H9 (cell line): ENCODE data around the gene EHD3. TPM values are rescaled to one million over a fixed set of nuclear protein-coding genes. Genes with fewer than 3 reads are reported as not detected.

ENCODE experiments used
- DNase-seq: peaks from one replicate; pipeline ENCODE4 v3.0.0-alpha.2; 2017
- H2AFZ ChIP-seq: one replicate; pipeline ENCODE4 v1.6.1; 2013; ENCODE audit warnings: mild to moderate bottlenecking, low read length, control low read depth, moderate library complexity
- H2AK5ac ChIP-seq: 2 replicates; pipeline ENCODE4 v1.6.1; 2013; ENCODE audit warnings: low read length, control low read depth, mixed read lengths; ENCODE audit not compliant: insufficient read length
- H2BK120ac ChIP-seq: one replicate; pipeline ENCODE4 v1.6.1; 2013; ENCODE audit warnings: low read depth, mild to moderate bottlenecking, low read length, control low read depth, inconsistent platforms; ENCODE audit not compliant: poor library complexity, severe bottlenecking
- H2BK12ac ChIP-seq: 2 replicates; pipeline ENCODE4 v1.6.1; 2013; ENCODE audit warnings: low read length, control low read depth, mixed read lengths, low read depth; ENCODE audit not compliant: insufficient read length
- H2BK15ac ChIP-seq: 2 replicates; pipeline ENCODE4 v1.6.1; 2013; ENCODE audit warnings: low read depth, low read length, control low read depth
- H2BK20ac ChIP-seq: one replicate; pipeline ENCODE4 v1.6.1; 2013; ENCODE audit warnings: low read depth, mild to moderate bottlenecking, low read length, control low read depth, inconsistent platforms; ENCODE audit not compliant: poor library complexity, severe bottlenecking
- H2BK5ac ChIP-seq: 2 replicates; pipeline ENCODE4 v1.6.1; 2013; ENCODE audit warnings: low read length, control low read depth, mixed read lengths; ENCODE audit not compliant: insufficient read length
- H3K14ac ChIP-seq: 2 replicates; pipeline ENCODE4 v1.6.1; 2013; ENCODE audit warnings: low read length, control low read depth; ENCODE audit not compliant: insufficient read depth
- H3K18ac ChIP-seq: 2 replicates; pipeline ENCODE4 v1.6.1; 2013; ENCODE audit warnings: low read depth, mild to moderate bottlenecking, mixed read lengths, low read length, control low read depth; ENCODE audit not compliant: insufficient read length
- H3K23ac ChIP-seq: 2 replicates; pipeline ENCODE4 v1.6.1; 2013; ENCODE audit warnings: low read length, control low read depth, mixed read lengths, low read depth; ENCODE audit not compliant: insufficient read length
- H3K23me2 ChIP-seq: 2 replicates; pipeline ENCODE4 v1.6.1; 2013; ENCODE audit warnings: low read depth, mild to moderate bottlenecking, mixed read lengths, low read length, control low read depth; ENCODE audit not compliant: insufficient read length, poor library complexity, severe bottlenecking
- H3K27ac ChIP-seq: 2 replicates; pipeline ENCODE4 v1.5.1; 2013; ENCODE audit warnings: low read length, control low read depth, mixed read lengths, low read depth; ENCODE audit not compliant: insufficient read length
- H3K27me3 ChIP-seq: 2 replicates; pipeline ENCODE4 v1.6.1; 2013; ENCODE audit warnings: low read length, control low read depth, inconsistent platforms; ENCODE audit not compliant: insufficient read depth
- H3K4ac ChIP-seq: 2 replicates; pipeline ENCODE4 v1.6.1; 2013; ENCODE audit warnings: low read depth, mild to moderate bottlenecking, control low read depth, inconsistent platforms, low read length, moderate library complexity
- H3K4me1 ChIP-seq: 2 replicates; pipeline ENCODE4 v1.6.1; 2013; ENCODE audit warnings: low read length, control low read depth, inconsistent platforms; ENCODE audit not compliant: insufficient read depth
- H3K4me2 ChIP-seq: 2 replicates; pipeline ENCODE4 v1.6.1; 2013; ENCODE audit warnings: low read length, control low read depth, mixed read lengths; ENCODE audit not compliant: insufficient read length, insufficient read depth
- H3K56ac ChIP-seq: 2 replicates; pipeline ENCODE4 v1.6.1; 2013; ENCODE audit warnings: low read depth, mild to moderate bottlenecking, mixed read lengths, low read length, control low read depth; ENCODE audit not compliant: insufficient read length
- H3K79me1 ChIP-seq: 2 replicates; pipeline ENCODE4 v1.6.1; 2013; ENCODE audit warnings: low read depth, mild to moderate bottlenecking, moderate library complexity, low read length, control low read depth, inconsistent platforms; ENCODE audit not compliant: insufficient read depth, poor library complexity, severe bottlenecking
- H3K79me2 ChIP-seq: 2 replicates; pipeline ENCODE4 v1.6.1; 2013; ENCODE audit warnings: low read length, control low read depth, inconsistent platforms; ENCODE audit not compliant: insufficient read depth
- H3K9ac ChIP-seq: 2 replicates; pipeline ENCODE4 v1.6.1; 2013; ENCODE audit warnings: low read length, control low read depth, mixed read lengths; ENCODE audit not compliant: insufficient read length; ENCODE audit errors: extremely low read depth
- H3K9me3 ChIP-seq: one replicate; pipeline ENCODE4 v1.6.1; 2013; ENCODE audit warnings: low read depth, low read length, inconsistent platforms; ENCODE audit not compliant: control insufficient read depth
- H3T11ph ChIP-seq: one replicate; pipeline ENCODE4 v1.6.1; 2013; ENCODE audit warnings: mild to moderate bottlenecking, low read length, control low read depth, inconsistent platforms
- H4K20me1 ChIP-seq: one replicate; pipeline ENCODE4 v1.6.1; 2013; ENCODE audit not compliant: control insufficient read depth, insufficient read length, insufficient read depth
- H4K5ac ChIP-seq: 2 replicates; pipeline ENCODE4 v1.6.1; 2013; ENCODE audit warnings: low read depth, mild to moderate bottlenecking, mixed read lengths, low read length, control low read depth; ENCODE audit not compliant: insufficient read length
- H4K8ac ChIP-seq: replicated peaks from 2 replicates; pipeline ENCODE4 v1.6.1; 2013; ENCODE audit warnings: low read length, control low read depth, mixed read lengths, low read depth; ENCODE audit not compliant: insufficient read length
- H4K91ac ChIP-seq: 2 replicates; pipeline ENCODE4 v1.6.1; 2013; ENCODE audit warnings: low read depth, mild to moderate bottlenecking, moderate library complexity, mixed read lengths, low read length, control low read depth; ENCODE audit not compliant: insufficient read length
- H3K27ac Mint-ChIP-seq, 3 experiments: 2 replicates in 2 of 3; 3 replicates in 1 of 3; pipeline ENCODE4 v1.8.0; 2020 to 2021; ENCODE audit warnings: mixed read lengths in 3 of 3, mild to moderate bottlenecking in 1 of 3, moderate library complexity in 1 of 3
- H3K27me3 Mint-ChIP-seq: 2 replicates; pipeline ENCODE4 v1.8.0; 2021; ENCODE audit warnings: low read depth, mild to moderate bottlenecking, moderate library complexity, mixed read lengths
- H3K36me3 Mint-ChIP-seq, 3 experiments: 2 replicates in 2 of 3; 3 replicates in 1 of 3; pipeline ENCODE4 v1.8.0; 2020 to 2021; ENCODE audit warnings: low read depth in 3 of 3, mixed read lengths in 3 of 3; ENCODE audit not compliant: insufficient read depth in 1 of 3
- H3K4me1 Mint-ChIP-seq, 2 experiments: 2 replicates each; pipeline ENCODE4 v1.8.0; 2020; ENCODE audit warnings: mixed read lengths in 2 of 2
- H3K4me3 Mint-ChIP-seq, 2 experiments: 2 replicates in 1 of 2; 3 replicates in 1 of 2; pipeline ENCODE4 v1.8.0; 2020 to 2021; ENCODE audit warnings: mild to moderate bottlenecking in 2 of 2, mixed read lengths in 2 of 2, moderate library complexity in 1 of 2
- H3K9me3 Mint-ChIP-seq, 2 experiments: 2 replicates in 1 of 2; 3 replicates in 1 of 2; pipeline ENCODE4 v1.8.0; 2020; ENCODE audit warnings: mild to moderate bottlenecking in 2 of 2, mixed read lengths in 2 of 2, moderate library complexity in 1 of 2
- CTCF ChIP-seq: fragments of 200-600 bp; sonication (generic); conservative IDR thresholded peaks from 3 replicates; pipeline ENCODE4 v1.8.0; 2021; ENCODE audit warnings: antibody characterized with exemption, mild to moderate bottlenecking
- WGBS: extraction: QIAGEN DNeasy Blood & Tissue Kit; methylation state at CpG from one replicate; pipeline ENCODE4 v1.1.7; 2013; ENCODE audit warnings: missing lambda C conversion rate, low lambda C conversion rate, mixed read lengths; ENCODE audit not compliant: insufficient read length; ENCODE audit errors: extremely low coverage; 5-methylcytosine and 5-hydroxymethylcytosine counted together
- total RNA-seq: library from RNA; stranded (reverse); gene quantifications from 2 replicates; pipeline ENCODE4 v1.2.1, GENCODE V29; 2021

Gene EHD3
- total RNA-seq, 1 experiment from 2014 or later, result 8.3 TPM

- H3K27ac Mint-ChIP-seq, result no peak overlapping the region
- Histone ChIP-seq H4K8ac (no peak overlapping the region), H3K79me2 (no peaks in the 10 kb centered on the region), H3K9ac (no peak overlapping the region), H3K9me3 (no peaks in the 10 kb centered on the region), H3K27ac (no peak overlapping the region), H2BK12ac (no peak overlapping the region), H2AFZ (no peak overlapping the region), H2BK5ac (no peak overlapping the region), H3K4me1 (no peaks in the 10 kb centered on the region), H3K23me2 (no peaks in the 10 kb centered on the region), H3K23ac (no peak overlapping the region), H3K79me1 (no peaks in the 10 kb centered on the region), H2AK5ac (no peak overlapping the region), H4K91ac (no peak overlapping the region), H3K18ac (no peak overlapping the region), H3T11ph (no peak overlapping the region), H3K14ac (no peak overlapping the region), H4K20me1 (no peaks in the 10 kb centered on the region), H3K4ac (no peak overlapping the region), H2BK20ac (no peak overlapping the region), H4K5ac (no peak overlapping the region), H3K56ac (no peak overlapping the region), H3K27me3 (no peaks in the 10 kb centered on the region), H2BK120ac (no peak overlapping the region), H3K4me2 (no peak overlapping the region), H2BK15ac (no peak overlapping the region)
- no peak for TF ChIP-seq CTCF
- H3K27me3 Mint-ChIP-seq, result peaks cover 6% of the 10 kb centered on the region
- WGBS, result no CpG with 5 or more reads among the region's 4 CpGs
- H3K4me3 Mint-ChIP-seq, result no peak overlapping the region
- DNase-seq, result no peak
- no peaks in the 10 kb centered on the region for H3K36me3 Mint-ChIP-seq
- H3K4me1 Mint-ChIP-seq, result no peaks in the 10 kb centered on the region
- H3K9me3 Mint-ChIP-seq, result no peaks in the 10 kb centered on the region
Observed at GRCh38 chr2:31199206-31199605, 34.7 kb upstream of the EHD3 start.
